Central memory CD8-positive, alpha-beta T cell (primary cell): ENCODE results near the gene ECSCR.
A peak's percentile ranks its signal among the peaks of the same experiment; 100 is the strongest.
"Not testable (repeated sequence)": the region's sequence is repeated elsewhere in the genome, so short reads cannot be mapped to it uniquely, and the experiment has no call there.

Experiments
- ATAC-seq: fragments of 150-1000 bp; cut with Tn5 transposase; replicated peaks from 2 replicates; pipeline ENCODE4 v1.10.0; 2022; ENCODE audit warnings: mild to moderate bottlenecking, moderate FRiP score, moderate number of reproducible peaks; ENCODE audit not compliant: poor library complexity, severe bottlenecking; ENCODE audit errors: extremely low read depth
- DNase-seq, 2 donors: peaks; one replicate each; pipeline ENCODE4 v3.0.0; 2021; ENCODE audit warnings: low spot score in 2 of 2
- H3K27ac Mint-ChIP-seq: one replicate; pipeline ENCODE4 v1.8.0; 2022; ENCODE audit warnings: low read depth, mild to moderate bottlenecking, moderate library complexity, mixed read lengths
- H3K27me3 Mint-ChIP-seq: one replicate; pipeline ENCODE4 v1.8.0; 2022; ENCODE audit warnings: mixed read lengths
- H3K36me3 Mint-ChIP-seq: one replicate; pipeline ENCODE4 v1.8.0; 2022; ENCODE audit warnings: mild to moderate bottlenecking, moderate library complexity, mixed read lengths; ENCODE audit not compliant: insufficient read depth
- H3K4me1 Mint-ChIP-seq: one replicate; pipeline ENCODE4 v1.8.0; 2022; ENCODE audit warnings: mixed read lengths
- H3K4me3 Mint-ChIP-seq: one replicate; pipeline ENCODE4 v1.8.0; 2022; ENCODE audit warnings: mild to moderate bottlenecking, moderate library complexity, mixed read lengths
- H3K9me3 Mint-ChIP-seq: one replicate; pipeline ENCODE4 v1.8.0; 2022; ENCODE audit warnings: mixed read lengths

Gene ECSCR

DNA sequence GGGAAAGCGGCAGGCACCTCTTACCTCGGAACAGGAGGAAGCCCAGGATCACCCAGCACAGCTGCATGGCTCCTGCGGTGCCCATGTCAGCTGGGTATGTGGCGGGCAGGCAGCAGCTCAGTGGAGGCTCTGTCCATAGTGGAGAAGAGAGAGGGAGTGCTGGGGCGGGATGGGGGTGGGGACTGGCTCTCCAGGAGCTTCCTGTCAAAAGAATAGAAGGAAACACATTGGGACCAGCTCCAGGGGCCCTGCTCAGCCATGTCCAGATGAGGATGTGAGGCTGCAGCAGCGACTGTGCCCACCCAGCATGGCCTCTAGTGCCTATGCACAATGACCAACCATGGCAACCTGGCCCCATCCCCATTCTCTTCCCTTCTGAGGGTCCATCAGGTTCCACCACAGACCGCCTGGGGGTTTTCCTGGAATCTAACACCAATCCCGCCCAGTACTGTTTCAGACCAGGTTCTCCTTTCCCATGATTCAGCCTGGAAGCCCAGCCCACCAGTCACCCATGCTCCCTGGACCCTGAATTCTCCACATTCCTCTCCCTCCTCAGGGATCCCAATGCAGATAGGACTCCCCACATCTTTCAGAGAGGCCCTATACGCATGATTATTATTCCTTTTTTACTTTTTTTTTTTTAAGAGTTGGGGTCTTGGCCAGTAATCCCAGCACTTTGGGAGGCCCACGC lies at the start of gene ECSCR:
Gene ECSCR (minus strand): TSS at position 158 of the 691 bp plus-strand sequence. CDS start 73 bp downstream, at position 85.
- H3K27ac Mint-ChIP-seq, result no peak within 1 kb of the TSS
- no peaks in the 10 kb centered on the region for H3K9me3 Mint-ChIP-seq
- H3K27me3 Mint-ChIP-seq, result no peaks in the 10 kb centered on the region
- no peak for DNase-seq
- H3K36me3 Mint-ChIP-seq, result no peaks in the 10 kb centered on the region
- H3K4me1 Mint-ChIP-seq, result peaks cover 15% of the 10 kb centered on the region
- ATAC-seq, result no peak
- H3K4me3 Mint-ChIP-seq, result no peak within 1 kb of the TSS

GRCh38 chr5:139504722-139505121 lies 42.2 kb upstream of the ECSCR start:
- not testable (repeated sequence) for H3K27ac Mint-ChIP-seq, H3K36me3 Mint-ChIP-seq, DNase-seq, ATAC-seq, H3K4me1 Mint-ChIP-seq, H3K4me3 Mint-ChIP-seq, H3K27me3 Mint-ChIP-seq, H3K9me3 Mint-ChIP-seq

GRCh38 chr5:139503879-139504278 lies 41.3 kb upstream of the ECSCR start:
- H3K4me1 Mint-ChIP-seq, H3K4me3 Mint-ChIP-seq, ATAC-seq, H3K27ac Mint-ChIP-seq, H3K36me3 Mint-ChIP-seq, H3K27me3 Mint-ChIP-seq, H3K9me3 Mint-ChIP-seq, DNase-seq: not testable (repeated sequence)

DNA sequence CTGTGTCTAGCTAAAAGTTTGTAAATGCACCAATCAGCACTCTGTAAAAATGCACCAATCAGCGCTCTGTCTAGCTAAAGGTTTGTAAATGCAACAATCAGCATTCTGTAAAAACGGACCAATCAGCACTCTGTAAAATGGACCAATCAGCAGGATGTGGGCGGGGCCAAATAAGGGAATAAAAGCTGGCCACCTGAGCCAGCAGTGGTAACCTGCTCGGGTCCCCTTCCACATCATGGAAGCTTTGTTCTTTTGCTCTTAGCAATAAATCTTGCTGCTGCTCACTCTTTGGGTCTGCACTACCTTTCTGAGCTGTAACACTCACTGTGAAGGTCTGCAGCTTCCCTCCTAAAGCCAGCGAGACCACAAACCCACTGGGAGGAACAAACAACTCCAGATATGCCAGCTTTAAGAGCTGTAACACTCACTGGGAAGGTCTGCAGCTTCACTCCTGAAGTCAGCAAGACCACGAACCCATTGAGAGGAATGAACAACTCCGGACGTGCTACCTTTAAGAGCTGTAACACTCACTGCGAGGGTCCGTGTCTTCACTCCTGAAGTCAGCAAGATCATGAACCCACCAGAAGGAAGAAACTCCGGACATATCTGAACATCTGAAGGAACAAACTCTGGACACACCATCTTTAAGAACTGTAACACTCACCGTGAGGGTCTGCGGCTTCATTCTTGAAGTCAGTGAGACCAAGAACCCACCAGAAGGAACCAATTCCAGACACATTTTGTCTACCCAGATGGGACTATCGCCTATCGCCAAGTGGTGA lies 40.7 kb upstream of the ECSCR start:
- ATAC-seq, H3K36me3 Mint-ChIP-seq, H3K9me3 Mint-ChIP-seq, H3K4me3 Mint-ChIP-seq, H3K4me1 Mint-ChIP-seq, H3K27ac Mint-ChIP-seq, DNase-seq, H3K27me3 Mint-ChIP-seq: not testable (repeated sequence)

GRCh38 chr5:139501381-139501780 lies 38.8 kb upstream of the ECSCR start:
- Mint-ChIP-seq H3K4me1 (no peaks in the 10 kb centered on the region), H3K9me3 (no peaks in the 10 kb centered on the region), H3K27ac (no peak overlapping the region), H3K27me3 (no peaks in the 10 kb centered on the region), H3K4me3 (no peak overlapping the region), H3K36me3 (no peaks in the 10 kb centered on the region)
- DNase-seq (no peak), ATAC-seq (no peak)

DNA sequence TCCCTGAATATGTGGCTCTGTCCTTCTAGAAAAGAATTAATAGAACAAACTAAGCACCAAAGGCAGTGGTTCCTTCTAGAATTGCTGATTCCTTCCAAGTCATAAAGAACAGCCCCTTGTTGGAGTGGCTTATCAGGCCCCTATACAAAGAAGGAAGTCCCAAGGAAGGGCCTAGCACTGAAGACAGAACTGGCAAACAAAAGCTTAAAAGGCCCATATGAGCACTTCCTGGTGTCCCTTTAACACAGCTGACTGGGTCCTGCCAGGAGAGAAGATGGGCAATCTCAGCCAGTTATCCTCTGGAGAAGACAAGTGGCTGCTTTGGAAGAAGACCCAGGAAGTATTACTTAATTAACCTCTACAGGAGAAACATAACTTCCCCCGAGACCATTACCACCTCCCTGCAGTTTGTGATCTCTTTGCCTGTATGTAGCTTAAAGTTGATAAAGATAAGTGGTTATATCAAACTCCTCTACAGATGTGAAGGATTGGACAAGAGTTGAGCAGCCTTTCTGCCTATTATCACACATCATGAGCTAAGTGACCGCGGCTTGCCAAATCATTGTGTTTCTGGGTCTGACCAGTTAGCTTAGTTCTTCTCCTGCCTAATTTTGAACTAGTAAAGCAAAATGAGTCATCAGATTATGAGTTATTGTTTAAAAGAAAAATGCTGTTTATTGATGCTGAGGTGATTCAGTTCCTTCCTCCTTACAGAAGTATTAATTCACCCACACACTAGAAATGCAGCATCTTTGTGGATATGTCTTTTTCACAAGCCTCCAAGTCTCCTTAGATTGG lies 33.3 kb upstream of the ECSCR start:
- ATAC-seq (no peak), DNase-seq (no peak)
- H3K4me1 Mint-ChIP-seq, result no peaks in the 10 kb centered on the region
- H3K4me3 Mint-ChIP-seq, result no peak overlapping the region
- no peak overlapping the region for H3K27ac Mint-ChIP-seq
- no peaks in the 10 kb centered on the region for H3K9me3 Mint-ChIP-seq
- no peaks in the 10 kb centered on the region for H3K36me3 Mint-ChIP-seq
- no peaks in the 10 kb centered on the region for H3K27me3 Mint-ChIP-seq

GRCh38 chr5:139494832-139495231 lies 32.3 kb upstream of the ECSCR start:
- Mint-ChIP-seq H3K27ac (no peak overlapping the region), H3K4me1 (no peaks in the 10 kb centered on the region), H3K4me3 (no peak overlapping the region), H3K27me3 (no peaks in the 10 kb centered on the region), H3K36me3 (no peaks in the 10 kb centered on the region), H3K9me3 (no peaks in the 10 kb centered on the region)
- ATAC-seq (no peak), DNase-seq (no peak)

- Mint-ChIP-seq H3K36me3 (no peaks in the 10 kb centered on the region), H3K4me1 (no peaks in the 10 kb centered on the region), H3K9me3 (no peaks in the 10 kb centered on the region), H3K27ac (no peak overlapping the region), H3K4me3 (no peak overlapping the region), H3K27me3 (no peaks in the 10 kb centered on the region)
- DNase-seq (no peak), ATAC-seq (no peak)
Measured at GRCh38 chr5:139494256-139494655, 31.7 kb upstream of the ECSCR start.

GRCh38 chr5:139492700-139493192 lies 30.2 kb upstream of the ECSCR start:
- no peaks in the 10 kb centered on the region for H3K27me3 Mint-ChIP-seq

GRCh38 chr5:139488260-139488659 lies 25.7 kb upstream of the ECSCR start:
- peaks cover 2% of the 10 kb centered on the region for H3K36me3 Mint-ChIP-seq
- no peak overlapping the region for H3K4me3 Mint-ChIP-seq
- ATAC-seq, result no peak
- no peaks in the 10 kb centered on the region for H3K27me3 Mint-ChIP-seq
- no peak overlapping the region for H3K27ac Mint-ChIP-seq
- no peaks in the 10 kb centered on the region for H3K9me3 Mint-ChIP-seq
- no peaks in the 10 kb centered on the region for H3K4me1 Mint-ChIP-seq
- no peak for DNase-seq

More at GRCh38 chr5:139492700-139493192, 30.2 kb upstream of the ECSCR start:
- Mint-ChIP-seq H3K27ac (no peak overlapping the region), H3K4me3 (no peak overlapping the region), H3K36me3 (no peaks in the 10 kb centered on the region), H3K9me3 (no peaks in the 10 kb centered on the region), H3K4me1 (no peaks in the 10 kb centered on the region)
- DNase-seq, result no peak
- ATAC-seq, result no peak

GRCh38 chr5:139486201-139486600 lies 23.7 kb upstream of the ECSCR start:
- Mint-ChIP-seq H3K36me3 (peaks cover 10% of the 10 kb centered on the region), H3K27ac (no peak overlapping the region), H3K4me1 (peaks cover 17% of the 10 kb centered on the region), H3K9me3 (no peaks in the 10 kb centered on the region), H3K27me3 (no peaks in the 10 kb centered on the region), H3K4me3 (no peak overlapping the region)
- ATAC-seq (no peak), DNase-seq (no peak)

GRCh38 chr5:139482890-139483208 lies 20.3 kb upstream of the ECSCR start:
- Mint-ChIP-seq H3K27ac (peak overlapping the region; percentile 88), H3K4me1 (peaks cover 41% of the 10 kb centered on the region), H3K4me3 (peak overlapping the region; percentile 79), H3K36me3 (peaks cover 29% of the 10 kb centered on the region)
- not testable (repeated sequence) for DNase-seq, H3K27me3 Mint-ChIP-seq, ATAC-seq, H3K9me3 Mint-ChIP-seq
